NCI-H774 (cell line): ENCODE data around the gene BRINP1.

Experiments used
- DNase-seq: peaks from one replicate; lab custom pipeline; 2025; lab: John Stamatoyannopoulos, UW

The BRINP1 gene, protein sequence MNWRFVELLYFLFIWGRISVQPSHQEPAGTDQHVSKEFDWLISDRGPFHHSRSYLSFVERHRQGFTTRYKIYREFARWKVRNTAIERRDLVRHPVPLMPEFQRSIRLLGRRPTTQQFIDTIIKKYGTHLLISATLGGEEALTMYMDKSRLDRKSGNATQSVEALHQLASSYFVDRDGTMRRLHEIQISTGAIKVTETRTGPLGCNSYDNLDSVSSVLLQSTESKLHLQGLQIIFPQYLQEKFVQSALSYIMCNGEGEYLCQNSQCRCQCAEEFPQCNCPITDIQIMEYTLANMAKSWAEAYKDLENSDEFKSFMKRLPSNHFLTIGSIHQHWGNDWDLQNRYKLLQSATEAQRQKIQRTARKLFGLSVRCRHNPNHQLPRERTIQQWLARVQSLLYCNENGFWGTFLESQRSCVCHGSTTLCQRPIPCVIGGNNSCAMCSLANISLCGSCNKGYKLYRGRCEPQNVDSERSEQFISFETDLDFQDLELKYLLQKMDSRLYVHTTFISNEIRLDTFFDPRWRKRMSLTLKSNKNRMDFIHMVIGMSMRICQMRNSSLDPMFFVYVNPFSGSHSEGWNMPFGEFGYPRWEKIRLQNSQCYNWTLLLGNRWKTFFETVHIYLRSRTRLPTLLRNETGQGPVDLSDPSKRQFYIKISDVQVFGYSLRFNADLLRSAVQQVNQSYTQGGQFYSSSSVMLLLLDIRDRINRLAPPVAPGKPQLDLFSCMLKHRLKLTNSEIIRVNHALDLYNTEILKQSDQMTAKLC

DNA sequence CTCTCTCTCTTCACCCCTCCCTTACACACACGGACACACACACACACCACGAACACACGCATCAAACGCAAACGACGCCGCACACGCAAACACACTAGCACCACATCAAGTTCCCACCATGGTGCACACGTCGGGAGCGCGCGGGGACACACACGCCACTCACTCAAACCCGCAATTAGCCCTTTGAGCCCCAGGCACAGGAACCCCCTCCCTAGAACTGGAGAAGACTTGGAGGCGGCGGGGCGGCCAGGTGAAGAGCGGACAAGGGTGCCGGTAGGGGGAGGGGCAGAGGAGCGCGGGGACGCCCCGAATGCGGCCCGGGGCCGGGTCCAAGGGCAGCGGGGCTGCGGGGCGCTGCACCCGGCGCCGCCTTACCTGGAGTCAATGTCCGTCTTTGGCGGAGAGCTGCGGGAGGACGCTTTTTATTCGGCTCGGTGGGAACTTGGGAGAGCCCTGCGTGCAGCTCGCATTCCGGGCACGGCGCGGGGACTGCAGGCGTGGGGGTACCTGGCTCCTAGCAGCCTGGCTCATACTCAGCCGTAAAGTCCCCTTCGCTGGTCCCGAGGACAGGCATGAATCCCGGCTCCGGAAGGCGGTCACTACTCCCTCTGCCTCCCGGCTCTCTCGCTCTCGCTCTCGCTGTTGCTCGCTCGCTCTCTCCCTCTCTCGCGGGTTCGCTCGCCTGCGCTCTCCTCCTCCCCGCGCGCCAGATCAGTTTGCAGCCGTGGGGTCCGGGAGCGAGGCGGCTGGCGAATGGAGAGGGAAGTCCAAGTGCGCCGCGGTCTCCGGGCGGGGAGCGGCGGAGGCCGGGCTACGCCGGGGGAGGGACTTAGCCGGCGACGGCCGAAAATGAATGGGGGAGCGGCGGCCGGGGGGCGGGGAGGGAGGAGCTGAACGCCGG is at the start of gene BRINP1:
Gene BRINP1, minus strand, starts transcription at position 755 of the 901 bp plus-strand sequence. CDS start 56,080 bp downstream, outside the sequence.
- peak; percentile 87 for DNase-seq

DNA sequence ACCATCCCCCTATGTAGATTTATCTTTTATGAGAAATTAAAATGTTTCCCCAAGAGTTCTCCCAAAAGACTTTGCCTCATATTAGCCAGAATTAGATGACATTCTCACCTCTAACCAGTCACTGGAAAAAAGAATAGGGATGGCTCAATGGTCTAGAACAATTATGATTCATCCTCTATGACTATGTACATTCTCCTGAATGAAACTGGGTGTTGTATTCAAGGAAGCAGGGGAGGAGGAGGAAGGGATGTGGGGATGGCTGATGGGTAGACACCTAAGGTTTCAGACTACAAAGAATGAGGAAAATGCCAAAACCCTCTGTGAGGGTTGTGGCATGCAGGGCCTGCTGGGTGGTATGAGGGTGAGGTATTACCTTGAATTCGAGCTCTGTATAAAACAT is 49.5 kb upstream of the BRINP1 start:
- DNase-seq: no peak

DNA sequence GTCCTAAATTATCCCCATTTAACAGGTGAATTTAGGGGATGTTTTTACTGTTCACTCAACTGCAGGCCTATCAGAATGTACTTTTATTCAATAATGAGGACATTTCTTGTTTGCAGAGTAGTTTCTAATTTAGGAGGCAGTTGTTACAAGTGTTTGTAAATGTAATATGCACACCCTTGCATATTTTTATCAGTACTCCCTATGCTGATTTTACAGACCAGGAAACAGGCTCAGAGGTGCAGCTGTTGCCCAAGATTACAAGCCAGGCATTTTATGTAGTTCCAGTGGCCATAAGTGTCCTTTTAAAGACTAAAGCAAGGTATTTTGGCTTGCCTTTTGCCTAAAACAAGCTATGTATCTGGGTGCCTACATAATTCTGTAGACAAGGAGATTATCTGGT is 47.6 kb upstream of the BRINP1 start:
- no peak for DNase-seq

DNA sequence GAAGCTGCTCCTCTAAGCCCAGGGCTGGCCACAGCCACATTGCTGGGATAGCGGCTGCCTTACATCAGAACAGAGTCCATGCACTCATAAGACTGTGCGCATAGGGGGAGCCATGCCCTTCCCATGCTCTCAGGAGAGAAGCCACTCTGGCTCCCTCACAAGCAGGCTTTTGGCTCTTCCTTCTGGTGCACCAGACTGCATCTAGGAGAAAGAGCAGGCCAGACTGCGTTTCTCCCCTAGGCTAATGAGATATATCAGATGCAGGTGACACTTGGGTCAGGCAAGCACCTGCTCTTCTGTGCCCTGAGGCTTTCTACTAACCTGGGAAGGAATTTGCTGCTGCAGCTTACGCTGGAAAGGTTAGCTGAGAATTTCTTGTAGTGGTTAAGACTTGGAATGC is 43.2 kb upstream of the BRINP1 start:
- DNase-seq: no peak

DNA sequence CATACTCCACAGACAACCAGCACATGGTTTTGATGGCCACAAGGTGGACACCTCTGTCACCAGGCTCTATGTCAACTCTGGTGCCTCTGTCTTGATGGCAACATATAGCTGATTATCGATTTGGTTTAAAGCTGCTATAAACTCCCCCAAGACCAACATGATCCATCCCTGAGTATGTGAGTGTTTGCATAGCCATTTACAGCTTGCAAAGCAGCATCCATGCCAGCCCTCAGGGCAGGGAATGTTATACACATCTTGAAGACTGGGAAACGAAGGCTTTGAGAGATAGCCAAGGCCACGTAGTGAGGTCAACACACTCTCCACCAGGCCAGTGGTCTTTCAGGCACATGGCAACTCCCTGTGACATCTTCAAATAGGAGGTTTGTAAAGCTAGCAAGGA is 40.3 kb upstream of the BRINP1 start:
- DNase-seq: no peak

DNA sequence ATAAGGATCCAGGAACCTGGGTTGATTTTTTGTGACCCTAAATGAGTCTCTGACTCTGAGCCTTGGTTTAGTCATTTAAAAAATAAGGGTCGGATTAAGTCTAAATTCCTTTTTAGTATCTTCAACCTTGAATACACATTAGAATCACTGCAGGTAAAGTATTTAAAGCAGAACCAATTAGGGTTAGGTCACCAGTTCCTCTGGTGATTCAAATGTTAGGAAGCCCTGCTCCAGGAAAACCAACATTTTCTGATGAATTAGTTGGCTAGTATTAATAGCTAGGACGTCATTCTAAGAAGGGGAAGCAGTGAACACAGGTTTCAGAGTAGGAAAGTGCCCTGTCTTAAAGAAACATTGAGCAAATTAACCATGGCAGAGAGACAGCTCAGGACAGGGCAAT is 31.4 kb upstream of the BRINP1 start:
- DNase-seq: no peak

DNA sequence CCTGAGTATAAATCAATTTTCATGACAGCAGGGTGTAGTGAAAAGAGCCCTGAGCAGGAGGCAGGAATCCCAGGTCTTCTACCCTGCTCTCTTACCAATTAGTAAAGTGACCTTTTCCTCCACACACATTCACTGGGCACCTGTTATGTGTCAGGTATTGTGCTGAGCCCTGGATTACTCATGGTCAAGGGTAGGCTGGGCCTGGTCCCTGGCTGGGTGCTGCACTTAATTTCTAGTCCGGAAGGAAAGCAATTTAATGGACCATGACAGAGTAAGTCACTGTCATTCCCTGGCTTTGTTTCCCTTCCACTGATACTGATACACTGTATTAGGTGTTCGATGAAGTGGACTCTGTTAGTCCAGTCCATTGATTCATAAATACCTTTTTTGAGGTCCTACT is 29.1 kb upstream of the BRINP1 start:
- DNase-seq: peak; percentile 18

DNA sequence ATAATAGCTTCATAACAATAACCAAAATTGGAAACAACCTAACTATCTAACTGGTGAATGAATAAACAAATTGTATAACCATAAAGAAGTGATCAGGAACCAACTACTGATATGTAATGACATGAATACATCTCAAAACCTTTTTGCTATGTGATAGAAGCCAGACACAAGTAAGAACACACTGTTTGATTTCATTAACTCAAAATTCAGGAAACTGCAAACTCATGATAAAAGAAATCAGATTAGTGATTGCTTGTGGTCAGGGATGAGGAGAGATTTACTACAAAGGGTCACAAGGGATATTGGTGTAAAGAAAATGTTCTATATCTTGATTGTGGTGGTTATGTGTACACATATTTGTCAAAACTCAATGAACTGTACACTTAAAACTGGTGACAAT is 22.6 kb upstream of the BRINP1 start:
- DNase-seq: no peak

DNA sequence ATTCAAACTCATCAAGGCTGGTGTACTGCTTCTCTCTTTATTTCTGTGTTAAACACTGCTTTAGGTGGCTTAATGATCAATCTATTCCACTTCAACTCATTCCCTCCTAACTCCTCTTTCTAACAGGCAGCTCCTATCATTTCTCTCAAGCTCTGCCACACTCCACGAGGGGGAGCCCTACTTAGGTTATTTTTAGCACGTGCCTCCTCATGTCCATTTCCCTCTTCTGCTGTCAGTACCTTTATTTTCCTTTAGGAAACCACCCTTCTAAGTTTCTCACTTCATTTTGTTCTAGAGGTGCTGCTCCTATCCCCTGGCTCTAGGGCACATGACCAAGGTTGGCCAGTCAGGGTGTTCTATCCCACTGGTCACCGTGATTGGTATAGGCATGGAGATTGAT is 6.7 kb upstream of the BRINP1 start:
- peak; percentile 46 for DNase-seq

DNA sequence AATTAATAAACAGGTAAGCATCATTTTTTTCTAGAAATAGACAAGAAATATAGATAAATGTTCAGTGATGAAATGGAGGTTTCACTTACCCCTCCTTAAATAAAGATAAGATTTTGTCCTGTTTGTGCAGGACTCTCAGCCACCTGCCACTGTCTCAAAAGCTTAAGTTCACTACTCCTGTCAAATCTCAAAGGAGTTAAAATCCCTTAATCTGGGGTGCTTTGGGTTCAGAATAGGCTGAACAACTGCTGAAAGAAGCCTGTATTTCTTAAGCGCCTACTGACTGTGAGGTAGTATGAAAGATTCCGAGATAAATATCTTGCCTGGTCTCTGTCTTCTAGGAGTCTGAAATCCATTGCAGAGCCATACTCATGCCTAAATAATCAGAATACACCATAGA is 3.7 kb upstream of the BRINP1 start:
- no peak for DNase-seq

DNA sequence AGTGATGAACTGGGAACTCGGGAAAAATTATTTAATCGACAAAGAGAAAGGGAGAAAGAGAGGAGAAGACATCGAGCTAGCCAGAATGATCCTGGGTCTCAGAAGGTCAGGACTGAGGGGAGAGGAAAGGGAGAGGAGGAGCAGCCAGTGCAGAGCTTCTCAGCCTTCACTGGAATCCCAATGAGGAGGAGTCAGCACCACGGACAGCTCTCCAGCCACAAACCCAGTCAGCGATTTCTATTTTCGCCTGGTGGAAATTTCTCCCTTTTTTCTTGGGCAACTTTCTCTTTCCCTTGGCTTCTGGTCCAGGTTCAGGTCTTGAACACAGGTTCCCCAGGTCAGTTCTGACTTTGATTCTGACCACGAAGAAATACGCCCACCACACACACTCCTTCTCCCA is 1.6 kb upstream of the BRINP1 start:
- DNase-seq: no peak

DNA sequence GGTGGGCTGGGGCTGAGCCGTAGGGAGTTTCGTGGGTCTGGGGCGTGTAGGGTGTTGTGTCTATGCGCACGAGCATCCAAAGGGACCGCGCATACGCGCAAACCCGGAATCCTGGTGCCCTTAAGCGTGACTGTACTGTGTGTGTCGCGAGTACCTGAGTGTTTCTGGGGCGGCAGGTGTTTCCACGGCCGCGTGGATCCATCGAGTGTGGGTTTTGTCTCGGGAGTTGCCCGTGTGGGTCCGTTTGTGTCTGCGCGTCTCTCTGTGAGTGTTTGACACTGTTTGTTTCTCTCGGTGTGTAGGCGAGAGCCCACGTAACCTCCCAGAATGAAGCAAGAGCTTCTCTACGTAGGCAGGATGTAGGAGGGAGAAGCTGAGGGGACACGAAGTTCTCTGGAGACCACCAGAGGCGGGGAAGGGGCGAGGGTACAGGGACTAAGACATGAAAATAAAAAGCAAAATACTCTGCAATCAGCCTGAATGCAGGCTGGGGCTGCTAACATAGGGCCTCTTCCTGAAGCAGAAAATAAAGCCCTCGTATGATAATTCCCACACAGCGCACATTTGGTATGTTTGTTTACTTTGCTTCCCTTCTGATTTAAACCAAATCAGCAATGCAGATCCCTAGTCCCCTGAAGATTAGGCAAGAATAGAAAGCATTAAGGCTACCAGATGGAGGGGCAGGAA is 588 bp upstream of the BRINP1 start:
- DNase-seq: peak; percentile 49

DNA sequence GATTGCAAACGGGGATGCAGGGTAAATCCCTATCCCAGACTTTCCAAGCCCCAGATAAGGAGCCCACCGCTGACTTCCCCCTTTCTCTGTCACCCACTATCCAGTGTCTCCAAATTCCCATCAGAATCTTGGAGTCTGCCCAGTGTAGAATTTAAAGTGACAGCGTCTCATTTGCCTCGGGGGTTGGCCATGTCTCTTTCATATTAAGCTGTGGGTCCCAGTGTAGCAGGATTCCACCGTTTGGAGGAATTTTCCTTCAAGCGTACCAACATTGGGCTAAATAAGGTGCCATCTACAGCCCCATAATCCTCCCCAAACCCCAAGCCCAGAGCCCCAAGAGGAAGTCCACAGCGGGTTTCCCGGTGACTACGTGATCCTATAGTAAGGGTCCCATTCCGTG is 1.1 kb downstream of the BRINP1 start:
- DNase-seq: no peak

DNA sequence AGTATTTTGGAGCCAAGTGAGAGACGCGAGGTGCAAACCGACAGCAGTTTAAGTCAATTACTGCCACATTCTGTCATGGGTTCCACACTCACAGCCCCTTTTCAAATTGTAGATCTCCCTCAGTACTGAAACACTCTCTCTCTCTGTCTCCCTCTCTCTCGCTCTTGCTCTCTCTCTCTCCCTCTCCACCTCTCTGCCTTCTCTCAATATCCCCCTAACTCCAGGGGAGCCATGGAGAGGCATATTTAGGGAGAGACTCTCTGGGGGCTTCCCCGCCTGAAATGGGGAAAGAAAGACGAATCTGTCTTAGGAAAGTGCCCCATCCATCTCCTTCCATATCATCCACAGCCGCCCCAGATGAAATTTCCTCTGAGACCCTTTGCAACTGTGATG is 1.6 kb downstream of the BRINP1 start:
- DNase-seq: no peak

DNA sequence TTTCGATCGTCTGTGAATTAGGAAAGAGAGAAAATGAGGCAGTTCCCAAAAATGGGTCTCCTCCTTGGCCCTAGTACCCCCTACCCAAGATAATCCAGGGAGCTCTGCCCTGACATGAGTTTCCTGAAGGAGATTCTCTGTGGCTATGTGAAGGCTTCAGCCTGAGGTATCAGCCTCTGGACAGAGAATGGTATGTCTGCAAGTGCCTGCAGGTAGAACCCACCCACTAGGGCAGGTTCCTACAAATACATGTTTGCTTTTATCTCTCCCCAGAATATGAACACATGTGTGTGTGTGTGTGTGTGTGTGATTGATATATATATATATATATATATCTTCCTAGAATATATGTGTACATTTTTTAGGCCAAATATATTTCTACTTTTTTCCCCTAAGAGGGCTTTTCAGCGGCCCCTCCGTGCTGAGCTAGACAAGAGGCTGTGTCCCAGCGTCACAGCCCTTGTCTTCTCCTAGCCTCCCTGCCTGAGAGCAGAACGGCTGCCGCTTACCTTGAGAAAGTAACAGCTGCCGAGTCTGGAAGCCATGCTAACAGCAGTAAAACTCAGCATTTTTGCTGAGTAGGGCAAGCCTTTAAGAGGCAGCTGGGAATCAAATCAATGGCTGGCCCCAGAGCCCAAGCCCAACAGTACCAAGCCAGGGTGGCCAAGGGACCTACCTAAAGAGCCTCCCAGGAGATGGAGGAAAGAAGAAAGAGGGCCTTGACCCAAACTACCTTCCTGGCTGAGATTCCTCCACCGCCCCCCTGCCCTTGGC is 2.1 kb downstream of the BRINP1 start:
- no peak for DNase-seq

DNA sequence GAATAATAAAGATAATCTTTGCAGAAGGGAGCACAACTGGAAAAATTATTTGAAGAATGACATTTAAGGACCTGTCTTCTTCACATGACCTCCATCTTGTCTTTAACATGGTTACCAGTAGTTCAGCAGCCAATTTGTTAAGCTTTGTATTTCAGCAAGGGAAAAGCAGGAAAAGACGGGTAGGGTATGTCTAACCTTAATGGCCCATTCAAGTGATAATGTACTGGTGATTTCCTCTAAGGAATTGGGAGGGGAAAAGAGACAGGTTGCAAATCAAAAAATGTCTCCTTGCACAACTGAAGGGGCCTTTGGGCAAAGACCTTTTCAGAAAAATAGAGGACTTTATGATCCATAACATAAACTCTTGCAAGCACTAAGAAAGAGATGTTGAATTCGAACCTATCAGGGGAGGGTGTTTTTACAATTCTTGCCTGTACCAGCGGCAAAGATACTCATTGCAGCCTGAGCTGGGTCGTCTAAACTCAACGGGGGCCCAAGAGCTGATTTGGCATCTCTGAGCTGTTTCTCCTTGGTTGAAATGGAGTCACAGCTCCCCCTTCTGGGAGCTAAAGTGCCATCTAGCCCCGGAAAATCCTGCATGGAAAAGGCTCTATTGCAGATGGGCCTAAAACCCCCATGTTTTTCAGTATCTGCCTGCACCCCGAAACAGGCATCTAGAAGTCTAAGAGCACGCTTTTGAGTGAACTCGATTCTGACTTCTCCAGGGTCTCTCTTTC is 3.8 kb downstream of the BRINP1 start:
- DNase-seq: peak; percentile 67

DNA sequence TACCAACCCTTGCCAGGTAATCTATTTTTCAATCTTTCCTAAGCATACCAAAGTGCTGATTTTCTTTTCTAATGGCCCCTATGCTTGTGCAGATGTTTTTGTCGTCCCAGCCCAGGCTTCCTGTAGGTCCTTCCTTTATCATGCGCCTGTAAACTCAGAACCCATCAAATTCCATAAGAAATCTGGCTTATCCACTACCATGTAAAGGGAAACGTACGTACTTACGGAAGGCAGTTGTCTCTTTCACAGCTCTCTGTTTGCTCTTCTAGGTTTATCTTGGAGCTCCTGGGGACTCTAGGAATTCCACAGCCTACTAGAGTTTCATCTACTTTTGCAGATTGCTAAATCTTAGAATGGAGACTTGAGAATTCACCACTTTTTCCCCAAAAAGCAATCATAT is 9.0 kb downstream of the BRINP1 start:
- DNase-seq: no peak

DNA sequence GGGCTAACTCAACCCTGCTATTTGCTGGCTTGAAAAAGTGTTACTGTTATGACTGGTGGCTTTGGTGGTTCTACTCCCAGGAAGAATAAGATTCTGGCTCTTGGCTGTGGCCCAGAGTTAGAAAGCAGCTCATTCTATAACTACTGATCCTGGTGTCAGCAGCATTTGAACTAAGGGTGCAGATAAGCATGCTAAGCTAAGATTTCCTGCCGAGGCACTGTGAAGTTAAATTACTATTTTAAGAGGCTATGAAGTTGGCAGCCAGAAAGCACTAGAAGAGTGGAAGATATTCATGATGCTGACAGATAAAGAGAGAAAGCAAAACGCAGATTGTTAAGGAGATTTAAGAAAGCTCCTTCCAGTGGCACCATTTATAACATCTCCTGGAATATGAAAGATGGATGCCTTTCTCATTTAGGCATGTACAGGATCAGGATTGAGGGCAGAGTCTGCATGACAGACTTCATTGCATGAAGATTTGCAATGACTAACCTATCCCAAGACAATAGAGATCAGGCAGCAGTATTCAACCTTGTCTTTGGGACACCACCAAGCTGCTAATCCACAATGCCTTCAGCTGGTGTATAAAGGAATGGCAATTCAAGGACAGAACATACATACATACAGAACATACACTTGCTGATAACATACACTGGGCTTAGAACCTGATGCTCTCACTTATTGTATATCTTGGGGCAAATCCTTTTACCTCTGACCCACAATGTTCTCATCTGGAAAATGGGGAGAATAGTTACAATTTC is 11.7 kb downstream of the BRINP1 start:
- DNase-seq: no peak

DNA sequence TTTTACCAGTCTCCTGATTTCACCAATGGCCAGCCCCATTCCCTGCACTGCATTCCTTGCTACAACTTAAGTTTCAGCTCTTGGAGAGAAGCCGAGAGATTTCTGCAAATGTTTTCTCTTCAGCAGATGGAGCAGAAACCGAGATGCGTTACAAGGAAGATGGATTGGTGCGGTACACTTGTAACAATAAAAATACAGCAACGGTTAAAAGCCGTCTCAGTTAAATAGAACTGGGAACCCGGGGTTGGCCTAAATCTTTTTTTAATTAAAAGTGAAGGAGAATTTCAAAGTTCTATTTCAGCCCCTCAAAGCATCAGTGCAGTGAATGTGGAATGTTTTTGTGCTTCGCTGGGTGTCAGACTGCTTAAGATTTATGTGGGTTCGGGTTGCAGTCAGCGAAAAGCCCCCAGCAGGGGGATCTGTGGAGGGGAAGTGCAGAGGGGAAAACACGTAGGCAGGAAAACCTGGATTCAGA is 19.8 kb downstream of the BRINP1 start:
- DNase-seq: no peak
